B cell (primary cell): ENCODE measurements around the gene WASF2. TPM values are rescaled to one million over a fixed set of nuclear protein-coding genes. Genes with fewer than 3 reads are reported as not detected.

ENCODE experiments used
- ATAC-seq: fragments of 200-7000 bp; cut with Tn5 transposase; one replicate; pipeline ENCODE4 v1.10.0; 2021; ENCODE audit warnings: low read depth, mild to moderate bottlenecking, moderate number of reproducible peaks, moderate library complexity
- CTCF ChIA-PET: fragments of 350-600 bp; sonication (Branson Sonifier 250); formaldehyde crosslinking; loops from one replicate; lab custom pipeline; 2021; ENCODE audit warnings: antibody characterized with exemption, inconsistent platforms; lab: Charles Lee
- POLR2A ChIA-PET: fragments of 350-600 bp; sonication (Branson Sonifier 250); formaldehyde crosslinking; loops from one replicate; lab custom pipeline; 2021; ENCODE audit warnings: antibody characterized with exemption; lab: Charles Lee
- DNase-seq: peaks from one replicate; pipeline ENCODE4 v3.0.0; 2013
- H2AFZ ChIP-seq: 2 replicates; pipeline ENCODE4 v1.6.1; 2012; ENCODE audit warnings: mild to moderate bottlenecking, low read depth, low read length; ENCODE audit not compliant: insufficient read depth, poor library complexity, severe bottlenecking
- H3K27ac ChIP-seq, 2 donors: 1 replicate in 1 of 2; 2 replicates in 1 of 2; pipeline ENCODE4 v1.5.1; 2012 to 2013; ENCODE audit warnings: low read length in 2 of 2, mild to moderate bottlenecking in 2 of 2, moderate library complexity in 1 of 2
- H3K27me3 ChIP-seq, 4 experiments: fragments of 200-600 bp in 1 of 4; sonication (generic) in 1 of 4; replicated peaks in 1 of 4; 1 replicate in 2 of 4; 2 replicates in 2 of 4; pipeline versions ENCODE4 v1.6.1 to v1.7.0; 2013 to 2016; ENCODE audit warnings: low read length in 3 of 4, mild to moderate bottlenecking in 2 of 4, mixed read lengths in 1 of 4, moderate library complexity in 1 of 4; ENCODE audit not compliant: insufficient read depth in 4 of 4, control insufficient read depth in 3 of 4; ENCODE audit errors: control extremely low read depth in 1 of 4
- H3K36me3 ChIP-seq, 2 experiments: replicated peaks in 1 of 2; 1 replicate in 1 of 2; 2 replicates in 1 of 2; pipeline versions ENCODE4 v1.6.1 to v1.7.1; 2013; ENCODE audit warnings: low read length in 1 of 2; ENCODE audit not compliant: insufficient read depth in 2 of 2, control insufficient read depth in 1 of 2; ENCODE audit errors: control extremely low read depth in 1 of 2, extremely low read depth in 1 of 2
- H3K4me1 ChIP-seq, 2 donors: fragments of 200-600 bp in 1 of 2; sonication (generic) in 1 of 2; 1 replicate in 1 of 2; 2 replicates in 1 of 2; pipeline versions ENCODE4 v1.5.1 to v1.6.1; 2013 to 2017; ENCODE audit warnings: low read length in 2 of 2; ENCODE audit not compliant: control insufficient read depth in 2 of 2, insufficient read depth in 2 of 2
- H3K4me2 ChIP-seq: replicated peaks from 2 replicates; pipeline ENCODE3; 2012; ENCODE audit warnings: mild to moderate bottlenecking, low read depth, low read length; ENCODE audit not compliant: poor library complexity, severe bottlenecking
- H3K4me3 ChIP-seq, 5 experiments: fragments of 200-600 bp in 1 of 5; sonication (generic) in 1 of 5; 1 replicate in 3 of 5; 2 replicates in 2 of 5; pipeline versions ENCODE4 v1.5.1 to v1.7.0; 2011 to 2016; ENCODE audit warnings: low read length in 4 of 5, mild to moderate bottlenecking in 4 of 5, low read depth in 2 of 5, control low read depth in 1 of 5, moderate library complexity in 1 of 5; ENCODE audit not compliant: insufficient read depth in 1 of 5; ENCODE audit errors: control extremely low read depth in 1 of 5, extremely low read depth in 1 of 5
- H3K79me2 ChIP-seq: fragments of 200-600 bp; sonication (generic); one replicate; pipeline ENCODE4 v1.6.0; 2016; ENCODE audit warnings: low read length; ENCODE audit not compliant: control insufficient read depth, insufficient read depth
- H3K9ac ChIP-seq: fragments of 200-600 bp; sonication (generic); 2 replicates; pipeline ENCODE4 v1.6.1; 2017; ENCODE audit warnings: mild to moderate bottlenecking, low read length, moderate library complexity
- H3K9me3 ChIP-seq, 3 donors: one replicate each; pipeline versions ENCODE4 v1.6.1 to v1.7.1; 2013; ENCODE audit warnings: low read length in 2 of 3; ENCODE audit not compliant: control insufficient read depth in 2 of 3, insufficient read depth in 1 of 3; ENCODE audit errors: control extremely low read depth in 1 of 3
- H4K20me1 ChIP-seq: 2 replicates; pipeline ENCODE4 v1.6.0; 2012; ENCODE audit warnings: mild to moderate bottlenecking, low read length; ENCODE audit not compliant: insufficient read depth, control insufficient read depth, poor library complexity, severe bottlenecking
- H3K27ac Mint-ChIP-seq: one replicate; pipeline ENCODE4 v1.8.0; 2021; ENCODE audit warnings: mixed read lengths
- H3K27me3 Mint-ChIP-seq: one replicate; pipeline ENCODE4 v1.8.0; 2021; ENCODE audit warnings: mixed read lengths
- H3K4me1 Mint-ChIP-seq: one replicate; pipeline ENCODE4 v1.8.0; 2021; ENCODE audit warnings: mixed read lengths
- H3K4me3 Mint-ChIP-seq: one replicate; pipeline ENCODE4 v1.8.0; 2021; ENCODE audit warnings: mixed read lengths
- H3K9me3 Mint-ChIP-seq: one replicate; pipeline ENCODE4 v1.8.0; 2022; ENCODE audit warnings: mixed read lengths; ENCODE audit not compliant: insufficient read depth
- EZH2 ChIP-seq: IDR thresholded peaks from 2 replicates; pipeline ENCODE4 v1.6.1; 2012; ENCODE audit warnings: borderline replicate concordance, low read depth, mild to moderate bottlenecking, moderate library complexity, low read length; ENCODE audit not compliant: insufficient read depth, poor library complexity, severe bottlenecking
- WGBS: methylation state at CpG from one replicate; pipeline ENCODE4 v1.1.5; 2013; ENCODE audit warnings: missing lambda C conversion rate; ENCODE audit not compliant: insufficient coverage; 5-methylcytosine and 5-hydroxymethylcytosine counted together
- intact Hi-C: fragments of 100-400 bp; cut with micrococcal nuclease; formaldehyde crosslinking; loops from one replicate; pipeline ENCODE4 v1.10.0; 2022
- polyA plus RNA-seq: library from polyadenylated mRNA; depleted of rRNA; stranded (reverse); fragments of >200 nt; gene quantifications from 2 replicates; pipeline ENCODE4 v1.2.3, GENCODE V29; 2012
- total RNA-seq, 2 donors: library from RNA; stranded (reverse); fragments of 120-200 nt in 1 of 2; gene quantifications; 1 replicate in 1 of 2; 2 replicates in 1 of 2; pipeline versions ENCODE4 v1.2.3 to v1.2.4, GENCODE V29; 2013 to 2022
- TF ChIP-seq, protein P1 (sequence below): fragments of 200-600 bp; IDR thresholded peaks from one replicate; pipeline ENCODE4 v1.8.0; 2022; ENCODE audit warnings: antibody characterized with exemption, mild to moderate bottlenecking

WASF2 gene
- total and polyA plus RNA-seq, 2 donors (not counting 1 experiment from before 2014, with no cell fraction given) = 67.4 to 169 TPM

DNA sequence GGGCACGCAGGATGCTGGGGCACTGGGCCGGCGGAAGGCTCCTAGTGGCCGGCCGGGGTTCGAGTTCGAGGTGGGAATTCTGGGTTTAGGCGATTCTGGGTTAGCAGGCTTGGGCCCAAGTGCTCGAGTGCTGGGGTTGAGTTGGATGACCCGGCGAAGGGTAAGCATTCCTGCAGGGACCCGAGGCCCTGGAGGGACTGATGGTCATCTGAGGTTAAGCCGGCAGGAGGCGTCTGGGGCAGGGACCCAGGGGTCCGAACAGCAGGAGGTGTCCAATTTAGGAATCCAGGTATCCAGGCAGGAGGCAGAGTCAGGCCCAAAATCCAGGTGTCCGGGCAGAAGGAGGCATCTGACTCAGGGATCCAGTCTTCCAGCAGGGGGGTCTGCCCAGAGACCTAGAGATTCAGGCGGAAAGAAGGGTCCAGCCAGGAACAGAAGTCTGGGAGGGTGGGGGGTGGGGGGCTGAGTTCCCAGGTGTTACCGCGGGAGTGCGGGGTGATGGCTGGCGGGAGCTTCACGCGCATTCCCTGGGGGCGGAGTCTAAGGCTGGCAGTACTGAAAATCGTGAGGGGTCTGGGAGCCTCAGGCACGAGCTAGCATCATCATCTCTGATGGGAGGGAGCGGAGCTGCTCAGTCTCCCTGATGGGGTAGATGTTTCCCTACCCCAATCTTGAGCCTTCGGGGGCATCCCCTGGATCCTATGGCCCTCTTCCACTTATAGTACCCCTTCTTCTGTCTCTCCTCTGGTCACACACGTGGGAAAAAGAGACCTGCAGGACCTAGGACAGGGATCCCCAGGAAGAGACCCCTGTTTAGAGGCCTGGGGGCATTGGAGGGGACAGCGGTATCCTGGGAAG is 97.0 kb downstream of the WASF2 start:
- Histone ChIP-seq H3K27me3 (no peaks in the 10 kb centered on the region), H3K9me3 (no peaks in the 10 kb centered on the region), H3K4me2 (peak overlapping the region; percentile 96), H3K36me3 (no peaks in the 10 kb centered on the region), H4K20me1 (no peaks in the 10 kb centered on the region), H3K79me2 (no peaks in the 10 kb centered on the region), H3K4me3 (peak overlapping the region in 4 of 5 experiments; percentile 34 to 60 (median 56)), H3K4me1 (peaks cover 12 to 24% of the 10 kb centered on the region in 2 donors), H2AFZ (peak overlapping the region; percentile 75), H3K9ac (peak overlapping the region; percentile 68), H3K27ac (peak overlapping the region in 1 of 2 donors; percentile 50)
- peak; percentile 40 for DNase-seq
- intact Hi-C loops = loop anchor here (1.0 to 10.0 kb wide), 4 partner anchors 158 to 294 kb away; partner anchors contain the start of genes AHDC1 and WDTC1
- 26% methylated on average over 20 of the region's 30 CpGs for WGBS
- Mint-ChIP-seq H3K27ac (peak overlapping the region; percentile 26), H3K4me1 (peaks cover 22% of the 10 kb centered on the region), H3K9me3 (no peaks in the 10 kb centered on the region), H3K27me3 (peaks cover 3% of the 10 kb centered on the region), H3K4me3 (peak overlapping the region; percentile 75)
- no peak for ATAC-seq
- ChIA-PET CTCF (interaction anchor here (0.7 to 7.8 kb wide), 5 partner anchors 36 to 291 kb away, joined by 3 to 402 read pairs (median 6); partner anchors contain the start of gene AHDC1), POLR2A (no interaction called here)
- TF ChIP-seq, protein P1, sequence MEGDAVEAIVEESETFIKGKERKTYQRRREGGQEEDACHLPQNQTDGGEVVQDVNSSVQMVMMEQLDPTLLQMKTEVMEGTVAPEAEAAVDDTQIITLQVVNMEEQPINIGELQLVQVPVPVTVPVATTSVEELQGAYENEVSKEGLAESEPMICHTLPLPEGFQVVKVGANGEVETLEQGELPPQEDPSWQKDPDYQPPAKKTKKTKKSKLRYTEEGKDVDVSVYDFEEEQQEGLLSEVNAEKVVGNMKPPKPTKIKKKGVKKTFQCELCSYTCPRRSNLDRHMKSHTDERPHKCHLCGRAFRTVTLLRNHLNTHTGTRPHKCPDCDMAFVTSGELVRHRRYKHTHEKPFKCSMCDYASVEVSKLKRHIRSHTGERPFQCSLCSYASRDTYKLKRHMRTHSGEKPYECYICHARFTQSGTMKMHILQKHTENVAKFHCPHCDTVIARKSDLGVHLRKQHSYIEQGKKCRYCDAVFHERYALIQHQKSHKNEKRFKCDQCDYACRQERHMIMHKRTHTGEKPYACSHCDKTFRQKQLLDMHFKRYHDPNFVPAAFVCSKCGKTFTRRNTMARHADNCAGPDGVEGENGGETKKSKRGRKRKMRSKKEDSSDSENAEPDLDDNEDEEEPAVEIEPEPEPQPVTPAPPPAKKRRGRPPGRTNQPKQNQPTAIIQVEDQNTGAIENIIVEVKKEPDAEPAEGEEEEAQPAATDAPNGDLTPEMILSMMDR = no peak
- TF ChIP-seq EZH2 = no peak
